ENCODE results near the gene PRR36.
"Not testable (repeated sequence)": the region's sequence is repeated elsewhere in the genome, so short reads cannot be mapped to it uniquely, and the experiment has no call there.

Gene PRR36

GRCh38 chr19:7874076-7874896 is at the start of gene PRR36:
Gene PRR36 (minus strand): TSS chr19:7874390. CDS start chr19:7873689, 701 bp downstream.
- DNase-seq (ENCODE audit: low read depth), result no peak

- DNase-seq (ENCODE audit: low read depth), result no peak
Measured at GRCh38 chr19:7923295-7924191, 49.4 kb upstream of the PRR36 start.

DNA sequence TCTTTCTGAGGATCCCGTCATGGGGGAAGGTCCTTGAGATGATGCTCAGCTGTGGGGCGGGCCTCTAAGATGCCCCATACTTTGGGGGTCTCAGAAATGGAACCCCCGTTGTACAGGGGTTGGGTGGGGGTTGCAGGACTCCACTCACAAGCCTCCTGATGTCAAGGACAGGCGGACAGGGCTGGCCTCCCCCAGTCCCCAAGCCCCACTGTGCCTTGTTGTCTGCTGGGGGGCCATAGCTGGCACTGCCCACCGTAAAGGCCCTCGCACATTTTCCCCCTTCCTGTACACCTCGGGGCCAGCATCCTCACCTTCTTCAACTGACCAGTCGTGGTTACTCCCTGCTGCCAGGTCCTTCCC is 48.6 kb upstream of the PRR36 start:
- no peak for DNase-seq (ENCODE audit: low read depth)

- no peak for DNase-seq (ENCODE audit: low read depth)
Measured at GRCh38 chr19:7921967-7922835, 48.0 kb upstream of the PRR36 start.

GRCh38 chr19:7921302-7921966 is 47.2 kb upstream of the PRR36 start:
- DNase-seq (ENCODE audit: low read depth), result no peak

DNA sequence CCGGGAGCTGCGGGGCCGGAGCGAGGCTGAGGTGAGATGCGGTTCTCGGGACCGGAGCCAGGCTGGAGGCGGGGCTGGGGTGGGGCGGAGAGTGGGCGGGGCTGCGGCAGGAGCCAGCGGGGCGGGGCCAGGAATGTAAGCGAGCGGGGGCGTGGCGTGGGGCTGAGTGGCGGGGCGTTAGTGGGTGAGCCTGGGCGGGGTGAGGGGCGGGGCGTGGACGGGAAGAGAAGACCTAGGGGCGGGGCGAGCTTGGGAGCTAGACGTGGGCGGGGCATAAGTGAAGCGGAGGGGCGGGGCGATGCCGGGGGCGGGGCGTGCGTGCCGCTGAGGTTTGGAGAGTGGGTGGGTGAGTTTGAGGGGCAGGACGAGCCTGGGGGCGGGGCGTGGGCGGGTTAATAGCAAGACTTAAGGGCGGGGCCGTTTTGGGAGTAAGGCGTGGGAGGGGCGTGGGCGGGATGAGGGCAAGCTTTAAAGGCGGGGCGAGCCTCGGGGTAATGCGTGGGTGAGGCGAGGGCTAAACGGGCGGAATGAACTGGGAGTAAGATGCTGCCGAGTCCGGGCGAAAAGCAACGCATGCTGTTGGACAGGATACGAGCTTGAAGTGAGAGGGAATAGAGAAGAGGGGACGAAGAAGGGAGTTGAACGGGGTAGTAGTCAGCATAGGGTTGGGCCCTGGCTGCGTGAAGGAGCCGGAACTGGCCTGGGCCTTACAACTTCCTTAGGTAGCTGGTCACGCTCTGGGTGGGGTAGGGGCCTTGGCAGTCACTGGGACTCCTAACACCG is 46.5 kb upstream of the PRR36 start:
- peak; percentile 100 for DNase-seq (ENCODE audit: low read depth)

DNA sequence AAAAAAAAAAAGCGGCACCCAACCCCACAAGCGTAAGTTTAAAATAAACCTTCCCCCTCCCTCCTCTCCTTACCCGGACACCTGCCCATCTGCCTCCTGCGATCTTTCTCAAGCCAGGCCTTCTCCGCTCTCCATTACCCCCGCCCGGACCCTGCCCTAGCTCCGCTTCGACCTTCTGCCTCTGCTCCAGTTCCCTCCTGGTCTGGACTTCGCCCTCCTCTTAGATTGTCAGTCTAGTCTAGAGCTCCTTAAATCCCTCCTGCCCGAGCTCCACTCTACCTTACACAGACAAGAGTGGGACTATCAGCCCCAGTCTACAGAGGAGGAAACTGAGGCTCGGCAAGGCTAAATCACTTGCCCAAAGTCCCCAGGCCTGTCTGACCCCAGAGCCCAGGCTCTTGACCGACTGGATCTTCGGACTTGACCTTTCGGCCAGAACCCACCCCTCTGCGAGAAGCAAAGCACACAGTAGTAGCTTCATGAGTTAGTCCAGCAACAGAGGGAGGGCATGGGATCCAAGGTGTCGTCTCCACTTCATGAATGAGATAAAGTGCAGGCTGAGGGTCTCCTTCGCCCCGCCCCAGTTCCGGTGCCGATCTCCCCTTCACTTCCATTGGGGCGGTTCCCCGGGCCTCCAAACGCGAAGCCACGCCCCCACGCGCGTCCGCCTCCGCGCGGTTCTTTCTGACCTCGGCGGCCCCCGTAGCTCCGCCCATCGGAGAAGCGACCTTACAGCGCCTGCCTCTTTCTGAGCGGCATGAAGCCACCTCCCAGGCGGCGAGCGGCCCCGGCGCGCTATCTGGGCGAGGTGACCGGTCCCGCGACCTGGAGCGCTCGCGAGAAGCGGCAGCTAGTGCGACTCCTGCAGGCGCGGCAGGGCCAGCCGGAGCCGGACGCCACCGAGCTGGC is 45.7 kb upstream of the PRR36 start, which contains the start of gene SNAPC2:
Gene SNAPC2, plus strand, starts transcription at position 729 of the 909 bp plus-strand sequence. Its CDS starts 29 bp downstream, at position 758.
- peak; percentile 89 for DNase-seq (ENCODE audit: low read depth)

GRCh38 chr19:7918615-7919421 is 44.6 kb upstream of the PRR36 start:
- DNase-seq (ENCODE audit: low read depth), result no peak

GRCh38 chr19:7918062-7918614 is 43.9 kb upstream of the PRR36 start:
- not testable (repeated sequence) for DNase-seq (ENCODE audit: low read depth)

DNA sequence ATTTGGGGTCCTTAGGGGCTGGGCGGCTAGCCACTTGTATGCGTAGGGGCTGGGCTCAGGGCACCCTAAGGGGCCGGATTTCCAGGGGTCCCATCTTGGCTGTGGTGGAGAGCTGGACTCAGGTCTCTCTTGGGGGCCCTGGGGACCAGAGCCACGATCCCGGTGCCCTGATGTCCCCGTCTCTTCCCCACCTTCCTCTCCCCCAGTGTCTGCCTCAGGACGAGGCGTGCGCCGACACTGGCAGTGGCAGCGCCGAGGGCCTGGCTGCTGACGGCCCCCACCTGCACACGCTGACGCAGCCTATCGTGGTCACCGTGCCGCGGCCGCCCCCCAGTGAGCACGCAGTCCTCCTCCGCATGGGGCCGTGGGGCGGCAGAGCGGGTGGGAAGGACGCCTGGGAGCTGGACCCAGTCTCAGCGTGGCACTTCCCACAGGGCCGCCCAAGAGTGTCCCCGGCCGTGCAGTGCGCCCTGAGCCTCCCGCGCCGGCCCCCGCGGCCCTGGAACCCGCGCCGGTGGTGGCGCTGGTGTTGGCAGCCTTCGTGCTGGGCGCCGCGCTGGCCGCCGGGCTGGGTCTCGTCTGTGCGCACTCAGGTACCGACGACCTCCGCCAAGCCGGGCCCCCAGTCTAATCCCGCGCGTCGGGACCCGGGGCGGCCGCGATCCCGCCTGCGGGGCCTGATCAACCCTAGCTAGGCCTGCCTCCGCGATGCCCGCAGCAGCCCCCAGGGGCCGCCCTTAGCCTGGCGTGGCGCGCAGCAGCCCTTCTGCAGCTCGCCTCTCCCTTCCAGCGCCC is 43.3 kb upstream of the PRR36 start:
- peak; percentile 36 for DNase-seq (ENCODE audit: low read depth)

GRCh38 chr19:7916955-7917266 is 42.7 kb upstream of the PRR36 start:
- DNase-seq (ENCODE audit: low read depth), result no peak

GRCh38 chr19:7916103-7916954 is 42.1 kb upstream of the PRR36 start:
- DNase-seq (ENCODE audit: low read depth), result peak; percentile 38

GRCh38 chr19:7915250-7916102 is 41.3 kb upstream of the PRR36 start:
- DNase-seq (ENCODE audit: low read depth), result no peak

DNA sequence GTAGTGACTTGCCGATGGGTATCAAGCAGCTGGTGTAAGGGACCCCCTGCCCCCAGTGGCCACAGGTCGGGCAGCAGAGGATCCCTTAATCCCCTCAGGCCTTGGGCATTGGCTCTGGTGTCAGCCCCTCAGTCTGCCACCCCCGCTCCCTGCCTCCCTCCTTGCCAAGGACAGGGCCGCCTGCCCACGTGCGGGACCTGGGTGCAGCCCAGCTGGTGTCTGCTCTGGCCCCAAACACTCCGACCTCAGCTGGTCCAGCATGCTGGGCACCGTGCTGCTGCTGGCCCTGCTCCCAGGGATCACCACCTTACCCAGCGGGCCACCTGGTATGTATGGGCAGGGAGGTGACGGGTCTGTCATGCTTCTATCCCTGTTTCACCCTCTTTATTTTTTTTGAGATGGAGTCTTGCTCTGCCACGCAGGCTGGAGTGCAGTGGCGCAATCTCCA is 40.4 kb upstream of the PRR36 start, which contains the start of gene TGFBR3L:
Gene TGFBR3L, plus strand, starts transcription at position 233 of the 448 bp plus-strand sequence.
- DNase-seq (ENCODE audit: low read depth), result no peak

- DNase-seq (ENCODE audit: low read depth), result no peak
Measured at GRCh38 chr19:7914099-7914498, 39.9 kb upstream of the PRR36 start.

GRCh38 chr19:7913652-7914051 is 39.5 kb upstream of the PRR36 start:
- DNase-seq (ENCODE audit: low read depth), result no peak
